Ecto neural progenitor cell (in vitro differentiated cells): ENCODE results near the gene NR3C2.

Source experiments
- DNase-seq: peaks from one replicate; pipeline ENCODE4 v3.0.0-alpha.2; 2018; ENCODE audit warnings: low spot score

The NR3C2 gene

DNA sequence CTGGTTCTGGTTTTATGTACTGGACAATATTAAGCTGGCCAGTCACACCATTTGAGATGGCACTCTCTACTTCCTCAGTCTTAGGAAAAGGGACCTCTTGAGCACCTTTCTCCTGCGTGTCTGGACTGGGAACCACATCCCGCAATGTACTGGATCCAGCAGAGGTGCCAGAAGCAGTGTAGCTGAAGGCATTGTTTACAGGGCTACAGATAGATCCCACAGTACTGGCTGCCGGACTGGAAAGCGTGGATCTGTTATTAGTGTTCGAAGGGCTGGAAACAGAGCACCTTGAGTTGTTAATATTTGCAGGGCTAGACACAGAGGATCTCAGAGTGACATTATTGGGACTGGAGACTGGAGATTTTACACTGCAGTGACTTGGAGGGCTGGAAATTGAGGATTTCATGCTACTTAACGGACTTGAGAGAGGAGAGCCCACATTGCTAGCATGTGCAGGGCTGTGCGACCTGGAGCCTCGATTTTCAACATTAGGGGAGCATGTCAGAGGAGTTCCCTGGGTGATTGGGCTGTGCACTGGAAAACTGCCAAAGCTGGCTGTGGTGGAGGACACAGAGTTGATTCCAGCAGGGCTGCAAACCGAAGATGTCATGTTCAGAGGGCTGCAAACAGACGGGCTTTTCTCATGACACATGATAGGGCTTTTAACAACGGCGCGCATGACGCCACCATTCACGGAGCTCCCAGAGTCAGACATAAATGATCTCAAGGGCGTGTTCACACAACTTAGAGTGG lies 6.4 kb downstream of the NR3C2 start:
- no peak for DNase-seq

DNA sequence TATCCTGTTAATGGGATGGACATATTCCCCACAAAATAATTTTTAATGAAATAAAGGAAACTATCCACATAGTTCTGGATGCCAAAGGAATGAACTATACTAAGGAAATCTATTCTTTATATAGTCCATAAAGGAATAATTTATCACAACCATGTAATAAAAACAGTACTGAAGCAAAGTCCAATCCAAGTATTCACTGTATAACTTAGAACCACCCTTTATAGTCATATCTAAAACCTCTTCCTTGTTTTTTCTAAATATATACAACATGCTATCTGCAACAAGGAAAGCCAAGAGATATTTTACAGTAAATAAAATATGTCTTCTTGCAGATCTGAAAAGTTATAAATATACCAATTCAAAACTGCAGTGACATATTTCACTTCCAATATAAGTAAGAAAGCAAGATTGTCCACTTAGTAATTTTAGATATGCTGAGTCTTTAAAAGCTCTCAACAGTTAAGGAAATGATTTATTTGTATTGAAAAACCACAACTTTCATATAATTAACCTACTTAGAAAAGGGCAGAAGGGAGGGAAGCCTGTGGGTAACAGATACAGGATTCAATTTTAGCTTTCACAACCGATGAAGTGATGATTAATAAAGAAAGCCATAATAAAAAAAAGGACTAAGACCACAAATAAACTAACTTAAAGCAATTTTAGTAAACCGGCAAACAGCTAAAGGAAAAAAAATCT lies 8.0 kb downstream of the NR3C2 start:
- no peak for DNase-seq

DNA sequence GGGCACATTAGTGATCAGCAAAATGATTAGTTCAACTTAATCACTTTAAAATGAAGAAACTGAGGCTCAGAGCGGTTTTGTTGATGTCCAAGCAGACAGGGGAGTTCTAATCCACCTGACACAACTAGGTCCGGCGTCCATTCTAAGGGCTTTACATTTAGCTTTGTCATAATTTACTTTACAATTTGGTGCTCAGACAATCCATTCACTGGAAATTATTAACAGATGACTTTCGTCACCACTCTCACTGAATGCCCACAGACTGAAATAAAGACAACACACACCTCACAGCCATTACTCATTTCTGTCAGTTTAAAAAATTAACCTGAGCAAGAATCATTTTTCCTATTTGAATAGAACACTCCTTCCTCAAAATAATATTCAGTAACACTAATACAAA lies 10.8 kb downstream of the NR3C2 start:
- no peak for DNase-seq

DNA sequence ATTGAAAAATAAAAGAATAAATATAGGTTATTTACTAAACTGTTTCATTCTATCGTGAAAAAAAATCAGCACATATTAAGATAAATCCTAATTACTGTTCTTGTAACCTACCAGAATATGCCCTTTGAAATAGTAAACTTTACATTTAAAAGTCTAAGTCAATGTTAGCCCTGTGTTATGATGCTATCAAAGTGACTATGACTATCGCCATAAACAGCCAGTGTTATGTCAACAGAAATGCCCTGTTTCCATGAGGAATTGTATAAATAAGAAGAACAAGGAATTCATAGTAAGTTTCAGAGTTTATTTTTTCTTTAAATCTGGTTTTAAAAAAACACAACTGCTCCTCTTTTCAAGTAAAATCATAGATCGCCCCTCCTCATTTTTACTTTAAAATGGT lies 11.4 kb downstream of the NR3C2 start:
- no peak for DNase-seq

DNA sequence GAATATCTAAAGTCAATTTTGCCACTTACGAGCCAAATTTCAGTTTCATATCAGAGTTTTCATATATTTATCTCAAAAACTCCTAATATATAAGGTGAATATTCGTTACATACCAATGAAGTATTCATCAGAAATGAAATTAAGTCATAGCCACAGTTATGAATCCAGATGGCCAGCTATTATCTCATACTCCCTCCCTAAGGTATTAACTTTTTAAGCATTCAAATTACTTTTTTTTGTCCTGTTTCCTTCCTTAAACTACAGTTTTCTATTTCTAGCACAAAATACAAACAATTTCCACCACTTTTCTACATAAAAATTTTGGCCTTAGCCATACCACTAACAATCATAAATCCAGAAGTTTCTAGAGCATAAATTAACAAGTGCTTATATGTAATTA lies 13.0 kb downstream of the NR3C2 start:
- no peak for DNase-seq

DNA sequence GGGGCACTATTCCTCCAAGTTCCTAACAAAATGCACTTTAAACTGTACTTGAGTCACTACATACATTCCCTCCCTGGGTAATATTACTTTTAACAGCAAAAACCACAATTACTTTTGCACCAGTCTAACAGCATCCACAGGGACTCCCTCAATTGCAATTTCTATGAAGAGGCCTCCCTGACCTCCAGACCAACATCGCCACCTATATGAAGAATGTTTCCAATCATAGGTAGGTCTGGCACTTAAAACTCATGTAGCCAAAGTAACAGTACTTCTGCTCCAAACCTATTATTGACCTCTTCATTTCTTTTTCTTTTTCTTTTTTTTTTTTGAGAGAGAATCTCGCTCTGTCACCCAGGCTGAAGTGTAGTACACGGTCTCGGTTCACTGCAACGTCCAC lies 15.6 kb downstream of the NR3C2 start:
- DNase-seq: no peak

DNA sequence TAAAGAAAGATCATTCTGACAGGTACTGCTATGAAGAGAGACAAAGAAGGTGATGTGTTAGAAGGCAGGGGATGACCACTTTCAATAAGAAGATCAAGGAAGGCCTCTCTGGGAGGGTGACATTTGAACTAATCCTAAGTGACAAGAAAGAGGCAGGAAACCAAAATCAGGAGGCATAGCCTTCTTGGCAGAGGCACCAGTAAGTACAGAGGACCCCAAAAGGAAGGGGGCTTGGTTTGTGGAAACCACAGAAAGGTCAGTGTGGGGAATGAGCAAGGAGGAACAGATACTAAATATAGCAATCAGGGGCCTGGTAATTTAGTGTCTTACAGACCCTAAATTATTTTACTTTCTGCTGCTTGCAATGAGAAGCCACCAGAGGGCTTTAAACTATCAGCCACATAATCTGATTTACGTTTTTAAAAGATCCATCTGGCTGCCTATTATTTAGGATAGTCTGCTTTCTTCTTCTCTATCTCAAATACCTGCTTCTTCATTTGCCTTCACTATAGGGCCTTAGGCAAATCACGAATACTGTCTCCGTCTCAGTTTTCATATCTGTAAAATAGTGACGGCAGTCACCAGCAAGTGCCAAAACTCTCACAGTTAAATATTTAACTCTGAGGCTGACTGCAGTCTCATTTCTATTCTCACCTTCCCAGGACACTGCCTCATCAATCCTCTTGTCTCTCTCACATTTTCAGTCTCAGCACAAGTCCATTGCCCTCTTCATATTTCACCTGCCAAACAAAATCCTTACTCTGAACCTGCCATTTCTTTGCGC lies 16.7 kb downstream of the NR3C2 start:
- DNase-seq: no peak

DNA sequence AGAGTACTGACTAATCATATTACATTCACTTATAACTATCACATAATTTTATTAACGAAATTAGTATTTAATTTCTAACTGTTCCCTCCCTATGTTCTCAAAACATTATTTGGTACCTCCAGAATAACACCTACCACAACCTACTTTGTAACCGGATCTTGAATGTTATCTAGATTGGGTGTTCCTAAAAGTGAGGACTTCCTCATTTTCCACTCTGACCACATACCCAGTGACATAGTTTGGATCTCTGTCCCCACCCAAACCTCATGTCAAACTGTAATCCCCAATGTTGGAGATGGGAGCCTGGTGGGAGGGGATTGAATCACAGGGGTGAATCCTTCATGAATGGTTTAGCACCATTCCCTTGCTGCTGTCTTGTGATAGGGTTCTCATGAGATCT lies 21.8 kb downstream of the NR3C2 start:
- DNase-seq: no peak

DNA sequence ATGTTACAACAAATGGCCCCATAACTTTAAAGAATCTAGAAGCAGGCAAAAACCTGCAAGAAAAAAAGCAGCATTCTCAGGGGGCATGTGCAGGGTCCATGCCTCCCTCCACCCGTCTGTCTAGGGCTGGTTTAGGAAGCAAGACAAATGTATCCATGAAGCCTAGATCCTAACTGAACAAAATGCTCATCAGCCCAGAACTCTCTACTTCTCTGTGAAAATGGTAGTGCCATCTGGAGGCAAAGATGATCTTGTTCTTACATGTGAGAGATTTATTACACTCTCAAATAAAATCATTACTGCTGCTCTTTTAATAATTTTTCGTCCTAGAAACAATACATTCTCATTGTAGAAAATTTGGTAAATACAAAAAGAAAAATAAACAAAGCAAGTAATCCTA lies 26.7 kb downstream of the NR3C2 start:
- no peak for DNase-seq

DNA sequence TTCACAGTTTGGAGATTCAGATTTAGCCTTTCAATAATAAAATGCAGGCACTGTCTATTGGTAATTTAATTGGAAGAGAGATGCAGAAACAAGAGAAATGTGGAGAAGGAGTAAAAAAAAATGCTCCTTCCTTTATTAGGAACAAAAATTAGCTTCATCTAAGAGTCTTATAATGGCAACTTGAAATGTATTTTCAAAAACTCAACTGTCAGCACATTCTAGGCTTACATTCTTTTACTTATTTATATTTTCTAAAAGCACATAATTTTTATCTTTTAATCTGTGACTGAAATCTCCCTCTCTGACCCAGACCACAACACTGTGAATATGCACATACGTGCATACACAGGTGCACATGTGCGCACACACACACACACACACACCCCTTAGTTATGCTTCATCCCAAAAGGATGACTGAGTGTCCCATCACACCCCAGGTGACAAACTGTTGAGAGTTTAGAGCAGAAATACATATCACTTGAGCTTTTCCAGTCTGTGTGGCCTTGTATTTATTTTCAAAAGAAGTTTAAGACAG lies 29.7 kb downstream of the NR3C2 start:
- DNase-seq: no peak

DNA sequence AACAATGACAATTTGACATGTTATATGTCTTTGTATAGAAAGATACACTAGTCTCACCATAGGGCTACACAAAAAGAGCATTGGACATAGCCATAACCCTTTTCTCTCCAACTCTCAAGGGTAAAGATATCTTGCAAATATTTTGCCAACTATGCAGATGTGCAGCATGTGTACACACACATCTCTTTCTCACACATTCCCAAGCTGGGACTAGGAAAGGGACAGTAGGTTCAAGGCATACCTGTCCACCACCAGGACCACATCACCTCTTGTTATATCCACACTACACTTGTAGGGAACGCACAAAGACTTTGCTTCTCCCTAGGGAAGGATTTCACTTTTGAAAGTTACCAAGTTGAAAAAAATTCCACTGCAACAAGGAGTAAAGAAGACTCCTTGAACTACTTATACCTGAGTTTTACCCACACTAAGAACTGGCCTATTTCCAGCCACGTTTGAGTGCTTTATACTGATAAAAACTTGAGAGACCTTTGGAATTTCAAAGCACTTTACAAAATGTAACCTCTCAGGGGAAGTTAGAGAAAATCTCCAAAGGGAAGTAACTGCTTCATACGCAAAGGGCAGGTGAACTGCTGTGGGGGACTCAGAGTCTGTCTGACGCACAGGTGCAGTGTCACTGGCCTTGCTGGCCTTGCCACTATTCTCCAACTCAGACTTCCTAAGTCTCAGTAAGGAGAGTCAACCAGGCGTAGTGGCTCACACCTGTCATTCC lies 36.9 kb downstream of the NR3C2 start:
- no peak for DNase-seq

DNA sequence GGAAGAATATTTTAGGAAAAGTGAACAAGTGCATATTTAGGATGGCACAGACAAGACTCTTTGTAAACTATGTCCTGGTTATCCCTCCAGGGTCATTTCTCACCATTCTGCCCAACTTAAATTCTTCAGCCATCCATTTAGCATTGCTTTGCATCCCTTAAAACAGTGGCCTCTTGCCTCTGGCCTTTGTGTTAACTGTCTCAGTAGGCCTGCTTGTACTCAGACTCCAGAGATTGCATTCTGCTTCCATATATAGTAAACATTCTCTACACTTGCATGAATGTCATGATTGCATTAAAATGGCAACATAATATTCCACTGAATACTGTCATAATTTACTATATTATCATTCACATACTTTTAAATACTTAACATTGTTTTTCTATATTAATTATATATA lies 43.2 kb downstream of the NR3C2 start:
- no peak for DNase-seq

DNA sequence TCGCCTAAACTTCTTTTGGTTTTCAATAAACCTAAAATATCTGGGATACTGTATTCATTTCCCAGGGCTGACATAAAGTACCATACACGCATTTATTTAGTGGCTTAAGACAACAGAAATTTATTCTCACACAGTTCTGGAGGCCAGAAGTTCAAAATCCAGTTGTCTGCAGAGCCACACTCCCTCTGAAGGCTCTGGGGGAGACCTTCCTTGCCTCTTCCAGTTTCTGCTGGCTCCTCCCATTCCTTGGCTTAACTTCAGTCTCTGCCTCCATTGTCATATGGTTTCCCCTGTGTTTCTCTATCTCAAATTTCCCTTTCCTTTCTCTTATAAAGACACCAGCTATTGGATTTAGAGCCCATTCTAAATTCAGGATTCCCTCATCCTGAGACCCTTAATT lies 44.4 kb downstream of the NR3C2 start:
- DNase-seq: no peak

DNA sequence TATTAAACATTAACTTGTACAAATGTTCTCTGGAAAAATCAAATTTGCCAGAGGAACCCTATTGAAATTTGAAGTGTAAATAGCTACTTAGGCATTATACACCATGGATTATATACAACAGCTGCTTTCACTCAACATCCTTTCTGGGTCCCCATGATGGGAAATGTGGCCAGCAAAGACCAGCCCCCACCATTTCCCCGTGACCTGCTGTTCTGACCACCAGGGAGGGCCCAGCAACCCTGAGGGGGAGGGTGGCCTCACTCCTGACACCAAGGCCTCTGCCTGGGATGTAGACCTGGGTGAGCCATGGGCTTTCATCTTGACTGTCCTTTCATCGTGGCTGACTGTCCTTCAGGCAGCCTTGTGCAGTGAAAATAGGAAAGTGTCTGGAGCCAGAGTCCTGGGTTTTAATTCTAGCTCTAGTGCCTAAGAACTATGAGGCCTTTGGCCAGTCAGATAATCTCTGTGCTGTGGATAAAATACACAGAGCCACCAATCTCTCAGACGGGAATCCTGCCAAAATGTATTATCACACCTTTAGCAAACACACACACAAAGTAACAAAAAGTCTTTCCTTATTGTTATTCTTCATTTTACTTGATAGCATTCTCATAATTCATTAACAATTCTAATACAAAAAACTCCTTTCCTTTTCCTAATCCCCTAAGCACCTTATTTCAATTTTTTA lies 45.1 kb downstream of the NR3C2 start:
- DNase-seq: no peak

DNA sequence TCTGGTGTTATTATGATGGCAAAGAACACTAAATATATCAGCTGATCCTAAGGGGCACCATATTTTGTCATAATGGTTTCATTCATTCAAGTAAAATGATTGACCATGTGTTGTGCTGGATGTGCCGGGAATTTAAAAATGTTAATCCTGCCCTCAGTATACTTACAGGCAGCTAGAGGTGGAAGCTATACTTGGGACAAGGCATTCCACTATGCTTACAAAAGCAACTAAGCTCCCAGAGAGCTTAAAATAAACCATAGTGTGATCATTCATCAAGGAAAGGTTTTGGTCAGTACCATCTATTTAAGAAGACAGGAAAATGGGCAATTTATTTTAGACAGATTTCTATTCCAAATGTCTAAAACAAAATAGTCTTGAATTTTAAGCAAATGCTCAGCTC lies 46.4 kb downstream of the NR3C2 start:
- no peak for DNase-seq

DNA sequence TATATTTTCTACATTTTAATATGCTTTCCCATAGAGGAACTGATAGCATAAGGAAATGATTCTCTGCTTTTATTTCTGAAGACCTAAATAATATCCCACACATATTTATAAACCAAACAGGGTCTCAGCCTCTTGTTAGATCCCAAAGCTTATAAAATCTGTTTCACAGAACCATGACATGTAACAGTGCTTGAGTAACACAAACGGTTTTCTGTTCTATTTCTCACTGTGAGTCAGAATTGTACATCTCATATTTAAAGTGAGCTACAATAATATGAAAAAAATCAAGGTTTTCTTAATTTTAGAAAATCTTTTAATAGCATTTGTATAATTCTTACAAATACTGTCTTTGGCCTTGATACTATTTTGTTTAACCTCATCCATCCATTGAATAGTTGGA lies 51.2 kb downstream of the NR3C2 start:
- DNase-seq: no peak

DNA sequence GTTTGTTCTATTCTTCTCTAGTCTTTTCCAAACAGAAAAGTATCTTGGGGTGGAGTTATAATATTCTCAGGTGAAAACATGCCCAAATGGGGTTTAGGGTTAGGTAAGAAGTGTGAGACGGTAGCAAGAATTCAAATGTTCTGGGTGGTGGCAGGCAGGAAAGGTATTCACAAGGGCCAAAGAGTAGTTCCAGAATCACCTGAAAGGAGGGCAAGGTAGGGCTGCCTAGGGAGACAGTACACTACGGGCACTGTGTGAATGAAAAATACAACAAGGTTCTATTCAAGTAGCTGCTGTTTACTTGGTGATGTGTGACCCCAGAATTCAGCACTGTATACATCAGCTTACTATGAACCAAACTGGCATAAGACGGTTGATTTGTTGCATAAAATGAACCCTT lies 51.9 kb downstream of the NR3C2 start:
- no peak for DNase-seq

DNA sequence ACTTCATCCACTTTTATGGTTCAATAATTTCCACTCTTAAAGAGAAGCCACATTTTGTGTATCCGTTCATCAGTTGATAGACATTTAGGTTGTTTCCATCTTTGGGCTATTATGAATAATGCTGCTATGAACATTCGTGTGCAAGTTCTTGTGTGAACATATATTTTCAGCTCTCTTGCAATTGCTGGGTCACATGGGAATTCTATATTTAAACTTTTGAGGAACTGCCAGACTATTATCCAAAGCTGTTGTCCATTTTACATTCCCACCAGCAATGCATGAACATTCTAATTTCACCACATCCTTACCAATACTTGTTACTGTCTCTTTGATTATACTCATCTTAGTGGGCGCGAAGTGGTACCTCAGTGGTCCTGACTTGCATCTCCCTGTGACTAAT lies 61.9 kb downstream of the NR3C2 start:
- DNase-seq: no peak

DNA sequence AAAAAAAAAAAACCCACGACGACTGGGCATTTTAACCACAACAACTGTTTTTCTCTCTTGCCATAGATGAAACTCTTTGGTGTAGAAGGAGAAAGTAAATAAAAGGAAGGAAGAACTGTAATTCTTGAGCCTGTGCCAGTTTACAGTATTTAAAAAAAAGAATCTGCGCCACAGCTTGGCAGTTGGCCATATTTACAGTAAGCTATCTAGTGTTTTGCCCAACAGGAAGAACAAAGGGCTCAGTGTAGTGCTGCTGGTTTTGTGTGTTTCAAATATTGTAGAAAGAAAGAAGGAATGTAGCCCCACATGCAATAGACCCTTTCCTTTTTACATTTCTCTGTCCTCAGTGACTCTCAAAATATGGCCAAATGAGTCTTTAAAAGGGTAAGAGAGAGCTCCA lies 66.1 kb downstream of the NR3C2 start:
- DNase-seq: no peak

DNA sequence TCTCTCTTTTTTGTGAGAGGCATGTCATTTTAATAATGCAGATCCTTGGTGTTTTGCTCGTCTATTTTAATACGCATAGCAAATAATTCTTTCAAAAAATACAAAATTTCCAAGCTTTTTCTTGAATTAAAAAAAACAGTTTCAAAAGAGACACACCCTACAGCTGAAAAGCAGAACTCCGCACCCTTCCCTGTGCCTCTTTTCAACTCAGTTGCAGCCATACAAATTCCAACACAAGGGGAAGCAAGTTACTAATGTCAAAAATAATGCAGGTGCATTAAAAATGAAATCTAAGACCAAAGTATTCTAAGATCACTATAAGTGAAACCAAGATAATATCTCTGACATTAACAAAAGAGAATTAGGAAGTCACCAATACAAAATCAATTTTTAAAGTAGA lies 66.6 kb downstream of the NR3C2 start:
- no peak for DNase-seq

DNA sequence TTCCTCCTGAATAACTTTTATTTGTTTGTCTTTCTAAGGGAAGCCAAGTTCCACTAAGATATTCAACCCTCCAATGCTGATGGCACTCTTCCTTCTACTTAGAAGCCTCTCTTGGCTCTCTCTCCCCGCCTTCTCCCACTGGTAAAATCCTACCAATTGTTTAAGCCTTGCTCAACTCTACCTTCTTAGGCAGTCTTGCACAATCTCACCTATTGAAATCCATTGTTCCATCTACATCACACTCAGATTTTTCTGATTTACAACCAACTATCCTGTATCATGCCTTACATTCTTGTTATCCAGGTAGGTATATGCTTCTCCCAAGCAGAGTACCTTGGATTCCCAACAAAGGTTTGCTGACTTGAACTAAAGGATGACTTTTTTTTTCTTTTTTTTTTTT lies 69.1 kb downstream of the NR3C2 start:
- DNase-seq: no peak

DNA sequence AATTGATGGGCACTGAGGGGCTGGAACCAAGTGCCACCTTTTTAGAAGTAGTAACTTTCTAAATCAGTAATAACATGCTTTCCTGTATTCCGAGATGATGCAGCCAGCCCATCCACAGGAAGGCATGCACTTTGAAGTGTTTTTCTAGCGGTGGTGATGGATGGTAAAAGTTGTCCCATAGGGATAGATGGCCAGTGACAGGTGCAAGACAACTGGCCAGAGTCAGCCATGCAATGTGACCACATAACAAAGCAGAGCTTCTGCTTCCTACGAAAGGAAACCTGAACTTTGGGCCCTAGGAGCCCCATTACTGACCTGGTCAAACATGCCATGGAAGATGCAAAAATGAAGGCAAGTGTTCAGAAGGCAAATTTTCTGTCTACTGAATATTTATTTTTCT lies 72.3 kb downstream of the NR3C2 start:
- no peak for DNase-seq
